WTC11 (cell line): ENCODE measurements around the gene CTSE.

Experiments used
- CBFB ChIP-seq: sonication (generic); formaldehyde crosslinking; IDR thresholded peaks from 2 replicates; pipeline ENCODE4 v1.8.1; 2022; ENCODE audit warnings: mild to moderate bottlenecking, low read depth, missing genetic modification reagents
- E2F1 ChIP-seq: sonication (generic); formaldehyde crosslinking; IDR thresholded peaks from 2 replicates; pipeline ENCODE4 v1.8.0; 2022; ENCODE audit warnings: mild to moderate bottlenecking, missing genetic modification reagents
- TEAD4 ChIP-seq: sonication (generic); formaldehyde crosslinking; IDR thresholded peaks from 2 replicates; pipeline ENCODE4 v1.8.0; 2022; ENCODE audit warnings: mild to moderate bottlenecking, missing genetic modification reagents
- ZNF121 ChIP-seq: sonication (generic); formaldehyde crosslinking; IDR thresholded peaks from 2 replicates; pipeline ENCODE4 v1.8.0; 2023; ENCODE audit warnings: missing genetic modification reagents
- ZNF396 ChIP-seq: fragments of 250-450 bp; sonication (Bioruptor Pico); IDR thresholded peaks from 2 replicates; pipeline ENCODE4 v1.8.0; 2021; ENCODE audit warnings: mild to moderate bottlenecking, moderate library complexity, borderline replicate concordance
- ZNF423 ChIP-seq: fragments of 250-450 bp; sonication (Bioruptor Pico); IDR thresholded peaks from 2 replicates; pipeline ENCODE4 v2.1.2; 2022; ENCODE audit warnings: mild to moderate bottlenecking, moderate library complexity
- TF ChIP-seq, protein P1 (sequence below): fragments of 200-600 bp; IDR thresholded peaks from 2 replicates; pipeline ENCODE4 v1.8.0; 2022; ENCODE audit warnings: antibody characterized with exemption
- TF ChIP-seq, protein P2 (sequence below): sonication (generic); formaldehyde crosslinking; IDR thresholded peaks from 2 replicates; pipeline ENCODE4 v1.8.1; 2022; ENCODE audit warnings: low read depth, mild to moderate bottlenecking, moderate library complexity, missing genetic modification reagents, borderline replicate concordance
- TF ChIP-seq, protein P3 (sequence below): sonication (generic); formaldehyde crosslinking; IDR thresholded peaks from 2 replicates; pipeline ENCODE4 v1.8.1; 2023; ENCODE audit warnings: mild to moderate bottlenecking, missing genetic modification reagents, moderate library complexity
- TF ChIP-seq, protein P4 (sequence below): sonication (generic); formaldehyde crosslinking; IDR thresholded peaks from 2 replicates; pipeline ENCODE4 v1.8.0; 2023; ENCODE audit warnings: missing genetic modification reagents
- TF ChIP-seq, protein P5 (sequence below): sonication (generic); formaldehyde crosslinking; IDR thresholded peaks from 2 replicates; pipeline ENCODE4 v1.8.0; 2022; ENCODE audit warnings: mild to moderate bottlenecking, missing genetic modification reagents

DNA sequence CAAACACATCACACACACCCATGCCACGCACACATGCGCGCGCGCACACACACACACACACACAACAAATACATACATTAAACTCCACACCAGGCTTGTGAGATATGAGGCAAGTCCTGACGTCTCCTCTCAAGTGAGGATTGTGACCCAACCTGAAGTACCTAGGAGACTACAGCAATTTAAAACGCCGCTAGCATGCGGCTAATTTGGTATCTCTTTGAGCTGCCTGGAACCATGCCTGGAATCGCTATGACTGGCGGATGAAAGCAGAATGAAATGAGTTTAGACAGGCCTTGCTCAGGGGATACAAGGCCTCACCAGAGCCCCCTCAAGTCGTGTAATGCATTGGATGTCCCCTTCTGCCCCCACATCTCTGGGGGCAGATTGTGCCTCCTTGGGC is 18.9 kb downstream of the CTSE start:
- TF ChIP-seq, protein P1, sequence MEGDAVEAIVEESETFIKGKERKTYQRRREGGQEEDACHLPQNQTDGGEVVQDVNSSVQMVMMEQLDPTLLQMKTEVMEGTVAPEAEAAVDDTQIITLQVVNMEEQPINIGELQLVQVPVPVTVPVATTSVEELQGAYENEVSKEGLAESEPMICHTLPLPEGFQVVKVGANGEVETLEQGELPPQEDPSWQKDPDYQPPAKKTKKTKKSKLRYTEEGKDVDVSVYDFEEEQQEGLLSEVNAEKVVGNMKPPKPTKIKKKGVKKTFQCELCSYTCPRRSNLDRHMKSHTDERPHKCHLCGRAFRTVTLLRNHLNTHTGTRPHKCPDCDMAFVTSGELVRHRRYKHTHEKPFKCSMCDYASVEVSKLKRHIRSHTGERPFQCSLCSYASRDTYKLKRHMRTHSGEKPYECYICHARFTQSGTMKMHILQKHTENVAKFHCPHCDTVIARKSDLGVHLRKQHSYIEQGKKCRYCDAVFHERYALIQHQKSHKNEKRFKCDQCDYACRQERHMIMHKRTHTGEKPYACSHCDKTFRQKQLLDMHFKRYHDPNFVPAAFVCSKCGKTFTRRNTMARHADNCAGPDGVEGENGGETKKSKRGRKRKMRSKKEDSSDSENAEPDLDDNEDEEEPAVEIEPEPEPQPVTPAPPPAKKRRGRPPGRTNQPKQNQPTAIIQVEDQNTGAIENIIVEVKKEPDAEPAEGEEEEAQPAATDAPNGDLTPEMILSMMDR: no peak
- TF ChIP-seq TEAD4 (CRISPR knock-in tag) (no peak), ZNF396 (no peak), ZNF121 (CRISPR knock-in tag) (no peak), E2F1 (no peak), CBFB (no peak), ZNF423 (CRISPR knock-in tag) (no peak)
- TF ChIP-seq, protein P2, sequence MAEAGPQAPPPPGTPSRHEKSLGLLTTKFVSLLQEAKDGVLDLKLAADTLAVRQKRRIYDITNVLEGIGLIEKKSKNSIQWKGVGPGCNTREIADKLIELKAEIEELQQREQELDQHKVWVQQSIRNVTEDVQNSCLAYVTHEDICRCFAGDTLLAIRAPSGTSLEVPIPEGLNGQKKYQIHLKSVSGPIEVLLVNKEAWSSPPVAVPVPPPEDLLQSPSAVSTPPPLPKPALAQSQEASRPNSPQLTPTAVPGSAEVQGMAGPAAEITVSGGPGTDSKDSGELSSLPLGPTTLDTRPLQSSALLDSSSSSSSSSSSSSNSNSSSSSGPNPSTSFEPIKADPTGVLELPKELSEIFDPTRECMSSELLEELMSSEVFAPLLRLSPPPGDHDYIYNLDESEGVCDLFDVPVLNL (CRISPR knock-in tag): no peak
- TF ChIP-seq, protein P3, sequence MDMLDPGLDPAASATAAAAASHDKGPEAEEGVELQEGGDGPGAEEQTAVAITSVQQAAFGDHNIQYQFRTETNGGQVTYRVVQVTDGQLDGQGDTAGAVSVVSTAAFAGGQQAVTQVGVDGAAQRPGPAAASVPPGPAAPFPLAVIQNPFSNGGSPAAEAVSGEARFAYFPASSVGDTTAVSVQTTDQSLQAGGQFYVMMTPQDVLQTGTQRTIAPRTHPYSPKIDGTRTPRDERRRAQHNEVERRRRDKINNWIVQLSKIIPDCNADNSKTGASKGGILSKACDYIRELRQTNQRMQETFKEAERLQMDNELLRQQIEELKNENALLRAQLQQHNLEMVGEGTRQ: no peak
- TF ChIP-seq, protein P4, sequence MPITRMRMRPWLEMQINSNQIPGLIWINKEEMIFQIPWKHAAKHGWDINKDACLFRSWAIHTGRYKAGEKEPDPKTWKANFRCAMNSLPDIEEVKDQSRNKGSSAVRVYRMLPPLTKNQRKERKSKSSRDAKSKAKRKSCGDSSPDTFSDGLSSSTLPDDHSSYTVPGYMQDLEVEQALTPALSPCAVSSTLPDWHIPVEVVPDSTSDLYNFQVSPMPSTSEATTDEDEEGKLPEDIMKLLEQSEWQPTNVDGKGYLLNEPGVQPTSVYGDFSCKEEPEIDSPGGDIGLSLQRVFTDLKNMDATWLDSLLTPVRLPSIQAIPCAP: no peak
- TF ChIP-seq, protein P5, sequence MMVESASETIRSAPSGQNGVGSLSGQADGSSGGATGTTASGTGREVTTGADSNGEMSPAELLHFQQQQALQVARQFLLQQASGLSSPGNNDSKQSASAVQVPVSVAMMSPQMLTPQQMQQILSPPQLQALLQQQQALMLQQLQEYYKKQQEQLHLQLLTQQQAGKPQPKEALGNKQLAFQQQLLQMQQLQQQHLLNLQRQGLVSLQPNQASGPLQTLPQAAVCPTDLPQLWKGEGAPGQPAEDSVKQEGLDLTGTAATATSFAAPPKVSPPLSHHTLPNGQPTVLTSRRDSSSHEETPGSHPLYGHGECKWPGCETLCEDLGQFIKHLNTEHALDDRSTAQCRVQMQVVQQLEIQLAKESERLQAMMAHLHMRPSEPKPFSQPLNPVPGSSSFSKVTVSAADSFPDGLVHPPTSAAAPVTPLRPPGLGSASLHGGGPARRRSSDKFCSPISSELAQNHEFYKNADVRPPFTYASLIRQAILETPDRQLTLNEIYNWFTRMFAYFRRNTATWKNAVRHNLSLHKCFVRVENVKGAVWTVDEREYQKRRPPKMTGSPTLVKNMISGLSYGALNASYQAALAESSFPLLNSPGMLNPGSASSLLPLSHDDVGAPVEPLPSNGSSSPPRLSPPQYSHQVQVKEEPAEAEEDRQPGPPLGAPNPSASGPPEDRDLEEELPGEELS: no peak
